Stimulated activated naive CD4-positive, alpha-beta T cell treated with Interleukin-2 at 50 U/mL for 16 hours (primary cell): ENCODE results near the gene TBC1D8.
"Not testable (repeated sequence)": the region's sequence is repeated elsewhere in the genome, so short reads cannot be mapped to it uniquely, and the experiment has no call there.

Source experiments
- DNase-seq: peaks from one replicate; lab custom pipeline; 2025; lab: John Stamatoyannopoulos, UW

The TBC1D8 gene

DNA sequence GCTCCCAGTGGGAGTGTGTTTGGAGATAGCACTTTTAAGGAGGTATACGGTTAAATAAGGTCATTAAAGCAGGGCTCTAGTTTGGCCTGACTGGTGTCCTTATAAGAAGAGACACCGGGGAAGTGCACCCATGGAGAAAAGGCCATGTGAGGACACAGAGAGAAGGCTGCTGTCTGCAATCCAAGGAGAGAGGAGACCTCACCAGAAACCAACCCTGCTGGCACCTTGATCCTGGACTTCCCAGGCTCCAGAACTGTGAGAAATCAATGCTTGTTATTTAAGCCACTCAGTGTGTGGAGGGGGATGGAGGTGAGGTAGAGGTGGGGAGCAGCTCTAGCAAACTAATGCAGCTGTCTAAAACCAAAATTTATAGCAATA lies 87.1 kb downstream of the TBC1D8 start:
- no peak for DNase-seq

DNA sequence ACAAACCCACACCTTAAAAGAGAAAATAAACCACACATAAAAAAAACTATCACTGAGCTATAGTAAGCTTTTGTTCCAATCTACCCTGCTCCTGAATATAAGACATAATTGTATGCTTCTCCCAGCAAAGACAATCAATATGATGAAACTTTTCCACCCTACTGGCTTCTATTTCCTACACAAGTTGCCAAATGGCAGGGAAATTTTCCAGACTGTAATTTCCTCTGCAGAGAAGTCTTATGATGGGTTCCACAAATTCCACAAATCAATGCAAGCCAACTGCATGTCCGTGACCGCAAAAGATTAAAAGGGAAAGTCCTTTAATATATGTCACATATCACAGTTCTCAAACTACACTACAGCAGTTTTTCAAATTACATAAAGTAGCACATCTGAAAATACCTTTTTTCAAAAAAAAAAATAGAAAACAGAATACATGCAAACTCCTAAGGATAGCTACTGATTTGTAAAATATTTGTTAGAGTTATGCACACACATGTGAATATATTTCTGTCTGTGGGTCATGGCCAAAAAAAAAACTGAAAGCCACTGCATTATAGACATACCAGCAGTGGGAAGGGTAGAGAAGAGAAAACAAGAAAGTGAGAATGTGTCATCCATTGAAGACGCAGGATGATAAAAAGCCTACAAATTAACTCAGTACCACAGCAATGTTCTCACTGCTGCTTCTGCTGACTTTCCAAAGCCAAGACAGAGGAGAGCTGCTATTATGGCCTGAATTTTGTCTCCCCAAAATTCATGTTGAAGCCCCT lies 87.6 kb downstream of the TBC1D8 start:
- no peak for DNase-seq

DNA sequence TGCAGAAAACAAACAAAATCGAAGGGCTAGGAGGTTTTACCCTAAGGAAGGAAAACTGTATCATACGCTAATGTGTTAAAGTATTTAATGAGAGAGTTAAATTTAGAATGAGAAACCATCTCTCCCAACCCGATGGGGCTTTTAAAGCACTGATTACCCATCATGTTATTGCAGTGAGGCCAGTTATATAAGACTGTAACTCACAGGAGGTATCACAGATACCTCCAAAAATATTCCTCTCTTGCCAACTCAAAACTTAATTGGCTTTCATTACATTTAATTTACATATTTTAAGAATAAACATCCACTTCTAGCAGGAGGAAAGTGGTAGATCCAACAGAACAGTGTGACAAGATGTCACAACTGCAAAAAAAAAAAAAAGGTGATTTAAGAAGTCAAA lies 92.8 kb downstream of the TBC1D8 start:
- no peak for DNase-seq

DNA sequence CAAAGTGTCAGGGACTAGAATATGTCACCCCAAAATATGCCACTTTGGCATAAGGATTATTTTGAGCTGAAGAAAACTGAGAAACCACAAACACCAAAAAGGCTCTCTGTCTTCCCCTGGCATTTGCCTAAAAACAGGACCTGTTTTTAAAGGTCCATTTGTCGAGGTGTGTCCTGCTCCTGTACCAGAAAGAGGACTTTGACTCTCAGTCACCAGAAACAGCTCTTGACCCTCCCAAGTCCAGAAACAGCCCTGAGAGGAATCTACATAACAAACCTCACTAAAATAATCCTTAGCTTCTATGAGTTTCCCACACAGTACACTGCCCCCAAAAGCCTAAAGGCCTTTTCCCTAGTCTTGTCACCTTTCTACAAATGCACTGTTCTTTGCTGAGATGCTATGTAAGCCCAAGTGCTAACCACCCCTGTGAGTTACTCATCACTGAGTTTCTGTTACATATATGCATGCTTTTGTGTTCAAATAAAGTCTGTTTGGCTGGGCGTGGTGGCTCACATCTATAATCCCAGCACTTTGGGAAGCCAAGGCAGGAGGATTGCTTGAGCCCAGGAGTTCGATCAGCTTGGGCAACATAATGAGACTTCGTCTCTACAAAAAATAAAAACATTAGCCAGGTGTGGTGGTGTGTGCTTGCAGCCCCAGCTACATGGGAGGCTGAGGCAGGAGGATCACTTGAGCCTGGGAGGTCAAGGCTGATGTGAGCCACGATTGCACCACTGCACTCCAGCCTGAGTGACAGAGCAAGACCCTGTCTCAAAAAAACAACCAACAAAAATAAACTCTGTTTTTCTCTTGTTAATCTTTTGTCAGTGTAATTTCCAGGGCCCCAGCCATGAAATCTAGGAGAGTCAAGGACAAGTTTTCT lies 93.9 kb downstream of the TBC1D8 start:
- DNase-seq, result no peak

DNA sequence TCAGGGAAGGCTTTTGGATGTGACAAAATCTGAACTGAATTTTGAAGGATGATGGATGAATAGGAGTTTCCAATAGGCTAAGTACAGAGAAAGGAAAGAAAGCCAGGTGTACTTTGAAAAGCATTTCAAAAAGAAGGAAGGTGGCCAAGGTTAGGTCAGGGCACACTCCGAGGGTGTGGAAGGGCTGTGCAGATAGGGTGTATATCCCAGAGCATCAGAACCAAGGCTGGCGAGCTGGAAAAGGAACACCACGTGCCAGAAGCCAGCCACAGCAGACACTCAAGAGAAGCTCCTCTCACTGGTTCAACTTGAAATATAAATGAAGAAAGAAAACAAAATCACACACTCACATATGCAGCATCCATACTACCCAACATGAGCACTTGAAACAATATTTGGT lies 98.1 kb downstream of the TBC1D8 start:
- DNase-seq, result no peak

DNA sequence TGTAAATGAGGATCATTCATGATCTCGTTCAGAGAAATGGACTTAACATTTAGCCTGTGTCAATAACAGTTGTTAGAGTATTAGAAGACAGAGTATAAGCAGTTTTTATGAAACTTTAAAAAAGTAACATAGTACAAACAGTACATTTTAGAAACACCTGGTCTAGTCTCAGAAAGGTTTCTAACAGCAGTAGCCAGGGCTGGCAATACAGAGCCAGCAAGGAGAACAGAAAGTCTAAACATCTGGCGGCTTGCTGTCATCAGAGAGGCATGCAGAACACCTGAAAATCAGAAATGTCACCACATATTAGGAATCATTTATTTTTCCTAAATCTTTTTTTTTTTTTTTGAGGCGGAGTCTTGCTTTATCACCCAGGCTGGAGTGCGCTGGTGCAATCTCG lies 99.0 kb downstream of the TBC1D8 start:
- no peak for DNase-seq

DNA sequence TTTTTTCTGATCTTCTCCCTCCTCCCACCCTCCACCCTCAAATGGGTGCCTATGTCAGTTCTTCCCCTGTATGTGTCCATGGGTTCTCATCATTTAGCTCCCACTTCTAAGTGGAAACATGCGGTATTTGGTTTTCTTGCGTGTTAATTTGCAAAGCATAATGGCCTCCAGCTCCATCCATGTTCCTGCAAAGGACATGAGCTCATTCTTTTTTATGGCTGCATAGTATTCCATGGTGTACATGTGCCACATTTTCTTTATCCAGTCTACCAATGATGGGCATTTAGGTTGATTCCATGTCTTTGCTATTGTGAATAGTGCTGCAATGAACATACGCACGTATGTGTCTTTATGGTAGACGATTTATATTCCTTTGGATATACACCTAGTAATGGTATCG lies 100.3 kb downstream of the TBC1D8 start:
- DNase-seq, result not testable (repeated sequence)

DNA sequence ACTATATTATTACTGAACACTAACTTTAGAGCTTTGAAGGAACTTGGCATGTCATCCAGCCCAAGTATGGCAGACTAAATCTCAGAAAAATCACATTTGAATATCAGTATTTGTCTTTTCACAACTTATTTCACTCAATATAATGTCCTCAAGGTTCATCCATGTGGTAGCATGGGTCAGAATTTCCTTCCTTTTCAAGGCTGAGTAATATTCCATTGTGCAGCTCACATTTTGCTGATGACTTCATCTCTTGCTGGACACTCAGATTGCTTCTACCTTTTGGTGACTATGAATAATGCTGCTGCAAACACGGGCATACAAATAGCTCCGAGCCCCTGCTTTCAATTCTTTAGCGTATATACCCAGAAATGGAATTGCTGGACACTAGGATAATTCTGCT lies 102.4 kb downstream of the TBC1D8 start:
- DNase-seq, result no peak

DNA sequence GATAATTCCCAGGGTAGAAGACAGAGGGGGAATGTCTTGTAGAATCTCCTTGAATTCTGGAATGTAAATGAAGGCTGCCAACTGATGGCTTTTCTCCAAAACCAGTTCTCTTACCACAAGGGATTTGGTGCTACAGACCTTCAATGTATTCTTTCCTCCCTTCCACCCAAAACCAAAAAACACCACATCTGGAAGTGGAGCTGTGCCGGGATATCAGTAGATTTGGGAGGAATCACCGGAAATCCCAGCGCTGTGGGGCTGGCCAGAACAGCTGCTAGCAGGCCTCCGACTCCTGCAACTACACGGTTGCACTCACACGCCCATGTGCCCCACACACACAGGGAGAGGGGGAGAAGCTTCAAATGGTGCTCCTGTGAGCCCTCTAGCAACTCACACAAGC lies 103.4 kb downstream of the TBC1D8 start:
- no peak for DNase-seq

DNA sequence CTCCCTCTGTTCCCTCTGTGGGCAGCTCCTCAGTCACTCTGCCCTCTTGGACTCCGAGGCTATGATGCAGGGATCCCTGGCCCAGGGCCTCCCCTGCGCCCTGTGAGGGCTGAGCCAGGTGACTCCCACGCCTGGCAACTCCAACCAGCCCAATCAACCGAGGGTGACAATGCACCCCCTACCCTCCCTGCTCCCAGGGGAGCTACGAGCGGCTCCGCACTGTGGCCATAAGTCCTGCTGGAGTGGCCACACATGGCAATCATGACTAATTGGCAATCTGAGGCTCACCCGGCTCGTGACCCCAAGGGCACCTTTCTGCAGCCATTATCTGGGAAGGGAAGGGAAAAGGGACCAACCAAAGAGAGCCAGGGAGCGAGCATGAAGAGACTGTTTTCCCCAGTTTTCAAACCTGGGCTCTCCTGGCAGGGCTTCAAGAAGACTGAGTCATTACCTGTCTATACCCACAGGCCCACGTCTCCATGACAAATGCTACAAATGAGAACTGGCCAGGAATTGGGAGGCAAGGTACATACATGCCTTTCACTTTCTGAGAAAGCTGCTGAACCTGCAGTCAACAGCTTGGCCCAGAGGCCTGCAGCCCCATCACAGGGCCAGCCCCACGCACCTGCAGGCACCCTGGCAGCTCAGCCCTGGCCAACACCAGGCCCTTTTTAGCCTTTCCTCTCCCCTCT lies 104.0 kb downstream of the TBC1D8 start:
- no peak for DNase-seq

DNA sequence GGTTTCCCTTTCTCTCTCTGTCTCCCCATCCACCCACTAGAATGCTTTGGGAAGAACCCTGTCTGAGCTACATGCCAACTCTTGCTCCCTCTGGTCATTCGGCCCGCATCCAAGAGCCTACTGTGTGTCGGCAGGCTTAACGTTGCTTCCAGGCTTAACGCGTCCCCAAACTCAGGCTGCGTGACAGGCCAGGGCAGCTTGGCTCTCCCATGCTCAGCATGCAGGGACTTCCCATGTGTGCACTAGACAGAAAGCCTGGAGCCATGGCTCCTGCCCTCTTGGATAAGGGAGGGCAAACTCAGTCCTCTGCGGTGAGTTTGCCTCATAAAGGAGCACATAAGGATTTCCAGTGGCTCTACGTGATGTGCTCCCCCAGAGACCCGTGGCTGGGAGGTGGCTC lies 105.9 kb downstream of the TBC1D8 start:
- DNase-seq, result no peak

DNA sequence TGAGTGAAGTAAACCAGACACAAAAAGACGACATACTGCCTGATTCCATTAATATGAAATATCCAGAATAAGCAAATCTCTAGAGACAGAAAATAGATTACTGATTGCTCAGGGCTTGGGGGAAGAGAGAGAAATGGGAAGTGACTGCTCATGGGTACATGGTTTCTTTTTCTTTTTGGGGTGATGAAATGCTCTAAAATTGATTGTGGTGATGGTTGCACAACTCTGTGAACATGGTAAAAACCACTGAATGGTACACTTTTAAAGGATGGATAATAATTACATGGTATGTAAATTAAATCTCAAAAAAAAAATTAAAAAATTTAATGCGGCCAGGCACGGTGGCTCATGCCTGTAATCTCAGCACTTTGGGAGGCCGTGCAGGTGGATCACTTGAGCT lies 109.8 kb downstream of the TBC1D8 start:
- no peak for DNase-seq

DNA sequence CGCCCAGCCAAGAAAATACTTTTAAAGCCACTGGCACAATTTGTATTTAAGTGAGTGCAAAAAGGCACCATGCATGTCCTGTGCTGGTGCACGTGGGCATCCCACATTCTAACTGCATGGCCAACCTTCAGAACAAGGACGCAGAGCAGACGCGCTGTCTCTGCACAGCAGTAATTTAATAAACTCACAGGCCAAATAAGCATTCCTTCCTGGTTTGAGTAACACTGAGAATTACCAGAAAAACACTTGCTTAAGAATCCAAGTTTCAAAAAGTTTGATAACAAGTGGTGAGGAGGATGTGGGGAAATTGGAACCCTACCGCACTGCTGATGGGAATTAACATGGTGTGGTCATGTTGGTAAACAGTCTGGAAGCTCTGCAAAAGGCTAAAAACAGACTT lies 110.4 kb downstream of the TBC1D8 start:
- DNase-seq, result no peak

DNA sequence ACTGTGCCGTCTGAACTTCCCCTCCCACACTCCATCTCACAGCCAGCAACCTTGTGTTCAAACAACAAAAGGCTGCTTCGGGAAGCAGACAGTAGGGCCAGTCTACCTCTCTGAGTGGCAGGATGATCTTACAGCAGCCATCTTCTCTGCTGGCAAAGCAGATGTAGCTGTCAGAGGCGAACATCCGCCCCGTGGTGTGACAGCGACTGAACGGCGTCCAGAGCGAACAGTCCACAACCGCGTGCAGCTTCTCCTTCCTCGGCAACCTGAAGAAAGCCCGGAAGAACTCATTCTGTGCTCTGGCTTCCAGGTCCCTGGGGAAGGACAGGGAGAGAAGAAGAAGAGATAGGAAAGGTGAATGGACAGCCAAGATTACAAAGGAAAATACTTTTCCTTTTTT lies 111.1 kb downstream of the TBC1D8 start:
- no peak for DNase-seq

DNA sequence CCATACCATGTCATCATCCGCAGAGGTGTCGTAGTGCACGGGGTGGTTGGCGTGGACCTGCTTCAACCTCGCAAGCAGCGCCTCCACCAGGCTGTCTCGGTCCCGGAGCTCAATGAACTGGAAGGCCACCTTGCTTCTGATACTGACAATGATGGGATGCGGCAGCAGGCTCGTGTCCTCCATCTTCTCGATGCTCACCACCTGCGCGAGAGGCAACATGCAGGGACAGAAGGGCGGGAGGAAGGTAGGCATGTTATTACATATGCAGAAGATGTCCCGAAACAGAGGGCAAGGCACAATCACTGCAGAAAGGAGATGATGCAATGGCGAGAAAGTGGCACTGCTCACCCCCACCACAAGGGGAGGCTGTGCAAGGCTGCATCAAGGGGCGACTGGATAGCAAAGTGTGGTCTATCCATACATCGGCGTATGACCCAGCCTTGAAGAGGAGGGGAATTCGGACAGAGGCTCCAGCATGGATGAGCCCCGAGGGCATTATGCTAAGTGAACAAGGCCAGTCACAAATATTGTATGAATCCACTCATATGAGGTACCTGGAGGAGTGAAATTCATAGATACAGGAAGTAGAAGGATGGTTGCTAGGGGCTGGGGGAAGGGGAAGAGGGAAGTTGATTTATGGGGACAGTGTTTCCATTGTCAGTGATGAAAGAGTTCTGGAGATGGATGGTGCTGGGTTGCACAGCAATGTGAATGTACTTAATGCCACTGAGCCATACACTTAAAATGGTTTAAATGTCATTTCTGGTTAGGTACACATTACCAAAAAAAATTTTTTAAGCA lies 112.5 kb downstream of the TBC1D8 start:
- DNase-seq, result no peak

DNA sequence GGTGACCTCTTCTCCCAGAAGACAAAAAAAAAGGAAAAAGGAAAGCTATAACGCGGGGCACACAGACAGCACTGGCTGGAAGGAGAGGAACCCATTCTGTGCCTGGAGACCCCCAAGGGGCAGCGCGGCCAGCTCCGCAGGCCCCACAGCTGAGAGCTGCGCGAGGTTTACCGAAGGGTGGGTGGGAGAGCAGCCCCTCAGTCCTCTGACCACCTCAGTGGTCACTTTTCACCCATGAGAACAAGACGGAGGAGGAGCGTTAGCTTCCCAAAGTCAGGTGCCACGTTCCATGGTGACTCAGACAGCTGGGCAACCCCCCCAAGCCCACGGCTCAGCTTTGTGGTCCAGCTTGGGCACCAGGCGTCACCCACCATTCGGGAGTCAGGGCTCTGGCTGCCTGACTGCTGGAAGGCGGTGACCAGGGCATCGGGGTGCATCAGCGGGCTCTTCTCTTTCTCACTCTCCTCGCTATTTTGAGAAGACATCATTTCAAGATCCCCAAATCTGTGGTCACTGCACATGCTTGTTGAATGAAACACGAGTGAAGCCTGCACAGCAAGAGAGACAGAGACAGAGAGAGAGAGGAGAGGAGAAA lies 113.9 kb downstream of the TBC1D8 start:
- DNase-seq, result no peak

DNA sequence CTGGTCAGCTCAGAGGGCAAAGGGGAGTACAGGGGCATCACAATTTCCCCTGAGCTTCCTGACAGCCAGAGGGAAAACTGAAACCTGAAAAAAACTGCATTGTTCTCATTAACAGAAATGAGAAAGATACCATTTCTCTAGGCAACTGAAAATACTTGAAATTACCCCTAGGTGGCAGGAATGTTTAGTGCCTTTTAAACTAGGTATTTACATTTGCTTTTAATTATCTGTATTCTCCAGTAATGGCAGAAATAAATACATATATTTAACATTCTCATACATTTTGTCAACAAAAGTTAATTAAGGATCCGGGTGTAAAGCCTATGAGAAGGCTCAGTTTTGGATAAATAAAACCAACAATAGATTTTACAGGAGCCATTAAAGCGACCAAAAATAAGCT lies 114.6 kb downstream of the TBC1D8 start:
- no peak for DNase-seq

DNA sequence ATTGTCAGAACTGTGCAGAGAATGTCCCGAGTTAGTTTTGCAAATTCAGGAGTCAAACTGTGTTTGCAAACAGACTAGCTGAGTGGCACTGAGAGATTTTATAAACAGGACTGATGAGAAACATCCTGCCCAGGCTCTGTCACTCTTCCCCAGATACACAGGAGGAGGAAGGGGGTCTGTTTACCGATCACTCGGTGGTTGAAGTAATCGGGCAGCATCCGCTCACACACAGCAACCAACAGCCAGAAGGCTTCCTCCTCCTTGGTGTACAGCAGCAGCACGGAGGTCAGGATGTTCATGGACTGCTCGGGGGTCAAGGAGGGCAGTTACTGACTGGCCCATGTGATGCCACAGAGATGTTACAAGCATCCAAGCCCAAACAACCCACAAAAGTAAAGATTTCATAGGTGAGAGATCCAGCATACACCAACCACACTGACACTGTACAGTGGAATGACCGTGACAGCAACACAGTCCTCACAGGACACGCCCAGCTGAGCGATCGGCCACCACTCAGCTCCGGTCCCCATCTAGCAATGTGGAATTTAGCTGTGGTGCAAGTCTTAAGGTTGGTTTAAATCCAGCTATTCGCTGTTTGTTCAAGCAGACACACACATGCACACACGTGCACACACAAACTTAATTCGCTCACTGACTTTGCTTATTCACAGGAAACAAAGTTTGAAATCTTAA lies 119.0 kb downstream of the TBC1D8 start:
- DNase-seq, result no peak

DNA sequence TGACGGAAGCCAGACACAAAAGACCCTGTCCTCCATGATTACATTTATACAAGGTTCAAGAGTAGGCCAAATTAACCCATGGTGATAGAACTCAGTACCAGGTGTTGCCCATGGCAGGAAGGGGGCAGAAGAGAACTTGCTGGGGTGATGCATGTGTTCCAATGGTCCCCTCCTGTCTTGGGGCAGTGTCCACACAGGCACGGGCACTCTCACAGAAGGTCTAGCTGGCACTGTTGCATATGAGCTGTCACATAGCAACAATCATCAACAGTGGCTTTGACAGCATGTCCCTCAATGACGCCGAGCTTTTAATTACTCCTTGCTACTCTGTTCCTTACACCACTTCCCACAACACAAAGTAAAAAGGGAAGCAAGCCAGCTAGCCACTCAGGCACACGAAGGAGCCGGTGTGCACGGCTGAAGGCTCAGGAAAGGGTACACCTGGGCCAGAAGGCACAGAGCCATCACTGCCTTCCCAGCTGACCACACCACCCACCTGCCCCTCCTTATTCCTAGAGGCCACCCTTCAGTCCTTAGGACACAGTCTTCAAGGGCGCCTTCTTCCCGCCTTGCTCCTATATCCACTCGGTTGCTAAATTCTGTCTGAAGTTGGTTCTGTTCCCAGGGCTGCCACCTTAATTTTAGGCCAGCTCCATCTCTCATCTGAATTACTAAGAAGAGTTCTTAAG lies 120.2 kb downstream of the TBC1D8 start:
- no peak for DNase-seq

DNA sequence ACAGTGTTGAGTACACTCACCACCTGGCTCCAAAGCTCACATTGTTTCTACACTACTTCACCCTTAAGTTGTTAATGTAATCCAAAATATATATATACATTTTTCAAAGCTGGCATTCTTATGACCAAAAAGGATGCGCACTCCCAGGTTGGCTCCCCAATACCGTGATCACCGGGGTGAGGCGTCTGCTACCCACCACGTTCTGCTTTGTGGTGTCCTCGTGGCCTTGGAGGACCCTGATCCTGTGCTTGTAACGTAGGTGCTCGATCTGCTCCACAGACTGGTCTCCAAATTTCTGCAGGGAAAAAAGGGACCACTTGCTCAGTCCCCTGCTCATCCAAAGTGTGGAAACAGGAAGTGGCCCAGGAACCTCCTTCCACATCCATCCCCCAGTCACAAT lies 123.3 kb downstream of the TBC1D8 start:
- no peak for DNase-seq
